BLaER1 treated with 17β-estradiol and CSF1 and Interleukin-3, amounts not matched to agents 10 nM and 100 nM (cell line): Measurements from ENCODE around the gene SORL1.

ENCODE experiments used
- H3K27ac ChIP-seq, 11 experiments: shearing (Covaris generic); formaldehyde crosslinking; 2 replicates each; pipeline ENCODE4 v1.8.1; 2022
- H3K27me3 ChIP-seq, 11 experiments: shearing (Covaris generic); formaldehyde crosslinking; 2 replicates each; pipeline ENCODE4 v1.8.1; 2022
- H3K36me3 ChIP-seq, 11 experiments: shearing (Covaris generic); formaldehyde crosslinking; 2 replicates each; pipeline ENCODE4 v1.8.1; 2022
- H3K4me1 ChIP-seq, 10 experiments: shearing (Covaris generic); formaldehyde crosslinking; 2 replicates each; pipeline ENCODE4 v1.8.1; 2022
- H3K4me2 ChIP-seq, 11 experiments: shearing (Covaris generic); formaldehyde crosslinking; 2 replicates each; pipeline ENCODE4 v1.8.1; 2022
- H3K4me3 ChIP-seq, 10 experiments: shearing (Covaris generic); formaldehyde crosslinking; 2 replicates each; pipeline ENCODE4 v1.8.1; 2022
- H3K9ac ChIP-seq, 11 experiments: shearing (Covaris generic); formaldehyde crosslinking; 2 replicates each; pipeline ENCODE4 v1.8.1; 2022
- H3K9me3 ChIP-seq, 11 experiments: shearing (Covaris generic); formaldehyde crosslinking; replicated peaks in 1 of 11; 2 replicates each; pipeline ENCODE4 v1.8.1; 2022
- H4K20me1 ChIP-seq, 11 experiments: shearing (Covaris generic); formaldehyde crosslinking; 2 replicates each; pipeline ENCODE4 v1.8.1; 2022
- Cebpa-rat ChIP-seq, 11 experiments: shearing (Covaris generic); IDR thresholded peaks; 2 replicates each; pipeline ENCODE4 v1.8.1; 2022

Gene SORL1

DNA sequence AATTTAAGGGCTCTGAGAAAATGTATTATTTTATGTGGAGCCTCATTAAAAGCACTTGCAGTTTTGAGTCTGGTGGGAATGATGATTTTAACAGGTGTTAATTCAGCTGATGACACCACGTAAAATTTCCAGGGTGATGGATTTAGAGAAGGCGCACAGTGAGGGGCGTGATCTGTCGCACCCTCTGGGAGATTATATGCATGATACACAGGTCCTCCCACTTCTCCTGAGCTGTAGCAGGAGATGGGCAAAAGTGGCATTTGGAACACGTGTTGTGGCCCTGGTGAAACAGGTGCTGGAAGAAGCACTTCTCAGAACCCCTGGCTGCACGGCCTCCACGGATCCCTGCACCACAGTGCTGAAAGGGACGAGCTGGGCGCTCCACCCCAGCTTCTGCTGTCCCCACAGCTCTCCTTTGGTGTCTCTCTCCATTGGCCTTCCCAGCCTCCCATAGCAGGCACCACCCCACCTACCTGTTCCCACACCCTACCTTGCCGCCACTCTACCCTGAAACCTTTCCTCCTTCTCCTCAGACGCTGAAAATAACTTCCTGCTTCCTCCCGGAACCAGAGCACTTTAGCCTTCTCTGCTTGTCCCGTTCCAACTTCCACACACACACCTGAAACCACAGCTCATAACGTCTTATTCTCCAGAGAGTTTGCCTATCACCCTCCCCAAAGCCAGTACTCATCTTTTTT lies 6.9 kb upstream of the SORL1 start:
- H3K4me2 ChIP-seq: peak overlapping the region; percentile 32 to 100 (median 74)
- no peaks in the 10 kb centered on the region for H3K36me3 ChIP-seq
- no peak for TF ChIP-seq Cebpa-rat (IDR thresholded peaks at IDR 0.05)
- peak overlapping the region in 3 of 11 experiments; percentile 8 to 43 (median 21); a peak in 3 of 22 replicates for H3K27ac ChIP-seq
- H4K20me1 ChIP-seq: no peaks in the 10 kb centered on the region
- peaks cover 32 to 63% (median 53%) of the 10 kb centered on the region in 10 experiments for H3K4me1 ChIP-seq
- H3K9me3 ChIP-seq: peaks cover 0 to 8% (median 0%) of the 10 kb centered on the region in 11 experiments; a peak in 4 of 22 replicates
- no peak overlapping the region for H3K4me3 ChIP-seq
- H3K9ac ChIP-seq: peak overlapping the region in 3 of 11 experiments; percentile 4 to 34 (median 11); a peak in 1 of 22 replicates
- H3K27me3 ChIP-seq: peaks cover 0 to 5% (median 0%) of the 10 kb centered on the region in 11 experiments; a peak in 1 of 22 replicates

DNA sequence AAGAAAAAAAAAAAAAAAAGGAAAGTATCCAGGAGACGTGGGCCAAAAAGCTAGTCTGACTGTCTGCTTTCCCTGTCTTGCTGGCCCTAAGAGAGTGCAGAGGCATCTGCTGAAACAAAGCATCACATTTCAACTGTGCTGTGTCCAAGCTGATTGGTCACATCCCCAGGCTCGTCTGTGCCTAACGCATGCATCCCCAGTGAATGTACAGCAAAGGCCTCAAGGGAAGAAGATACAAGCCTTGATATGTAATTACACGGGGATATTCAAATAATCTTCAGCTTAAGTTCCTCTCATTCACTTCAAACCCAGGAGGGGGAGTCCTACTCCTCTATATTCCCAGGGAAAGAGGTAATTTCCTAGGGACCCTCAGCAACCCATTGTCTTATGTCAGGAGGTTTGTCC lies 5.4 kb upstream of the SORL1 start:
- no peak overlapping the region for H3K4me3 ChIP-seq
- TF ChIP-seq Cebpa-rat (IDR thresholded peaks at IDR 0.05): no peak
- no peaks in the 10 kb centered on the region for H3K36me3 ChIP-seq
- H3K9me3 ChIP-seq: peaks cover 0 to 8% (median 0%) of the 10 kb centered on the region in 11 experiments; a peak in 4 of 22 replicates
- H3K4me2 ChIP-seq: peak overlapping the region; percentile 3 to 100 (median 74); a peak in 21 of 22 replicates
- peaks cover 39 to 78% (median 66%) of the 10 kb centered on the region in 10 experiments for H3K4me1 ChIP-seq
- H3K9ac ChIP-seq: peak overlapping the region in 2 of 11 experiments; percentile 1 to 5; a peak in 1 of 22 replicates
- H3K27me3 ChIP-seq: peaks cover 12 to 20% (median 14%) of the 10 kb centered on the region in 11 experiments
- no peaks in the 10 kb centered on the region for H4K20me1 ChIP-seq
- H3K27ac ChIP-seq: peak overlapping the region in 4 of 11 experiments; percentile 1 to 43 (median 18); a peak in 4 of 22 replicates

DNA sequence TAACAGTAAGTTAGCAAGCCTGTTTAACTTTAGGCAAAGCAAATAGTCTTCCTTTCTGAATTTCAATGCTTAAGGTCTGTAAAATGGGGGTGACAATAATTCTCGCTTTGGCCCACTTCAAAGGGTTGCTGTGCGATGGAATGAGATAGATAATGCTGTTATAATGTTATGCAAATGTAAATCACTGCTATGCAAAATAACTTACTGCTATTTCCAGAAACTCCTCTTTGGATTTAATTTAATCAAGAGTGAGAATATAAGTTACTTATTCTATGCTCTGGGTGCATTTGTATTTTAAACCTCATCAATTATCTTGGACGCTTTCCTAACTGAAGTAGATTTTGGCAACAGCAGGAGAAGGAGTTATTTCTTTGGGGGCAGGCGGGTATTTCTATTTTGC lies 4.1 kb upstream of the SORL1 start:
- no peaks in the 10 kb centered on the region for H4K20me1 ChIP-seq
- peak overlapping the region in 4 of 11 experiments; percentile 6 to 52 (median 32); a peak in 7 of 22 replicates for H3K27ac ChIP-seq
- no peak overlapping the region for H3K9ac ChIP-seq
- no peaks in the 10 kb centered on the region for H3K36me3 ChIP-seq
- H3K4me3 ChIP-seq: no peak overlapping the region
- peaks cover 48 to 88% (median 73%) of the 10 kb centered on the region in 10 experiments for H3K4me1 ChIP-seq
- H3K27me3 ChIP-seq: peaks cover 24 to 33% (median 26%) of the 10 kb centered on the region in 11 experiments
- H3K9me3 ChIP-seq: peaks cover 0 to 8% (median 0%) of the 10 kb centered on the region in 11 experiments; a peak in 4 of 22 replicates
- peak overlapping the region in 9 of 11 experiments; percentile 30 to 100 (median 80); a peak in 17 of 22 replicates for H3K4me2 ChIP-seq
- TF ChIP-seq Cebpa-rat (IDR thresholded peaks at IDR 0.05): no peak

DNA sequence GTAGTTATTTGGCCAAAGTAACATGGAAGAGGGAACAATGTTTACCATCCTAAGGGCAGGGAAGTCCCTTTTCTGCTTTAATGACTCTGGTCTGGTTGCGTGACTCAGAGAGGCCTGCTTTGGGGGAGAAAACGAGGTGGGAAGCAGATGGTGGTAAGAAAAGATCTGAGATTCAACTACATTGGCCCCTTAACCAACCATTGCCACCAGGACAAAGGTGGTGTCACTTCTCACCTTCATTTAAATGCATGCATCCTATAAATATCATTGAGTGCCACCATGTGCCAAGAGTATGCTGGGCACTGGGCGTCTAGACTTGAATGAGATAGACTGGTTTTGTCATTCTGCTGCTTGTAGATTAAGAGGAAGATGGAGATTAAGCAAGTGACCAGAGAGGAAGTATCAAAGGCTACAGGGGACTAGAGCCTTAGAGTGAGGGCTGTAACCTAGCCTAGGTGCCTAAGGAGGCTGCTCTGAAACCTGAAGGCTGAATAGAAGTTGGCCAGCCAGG lies 3.6 kb upstream of the SORL1 start:
- no peak overlapping the region for H3K4me3 ChIP-seq
- peak overlapping the region in 10 of 11 experiments; percentile 5 to 100 (median 52); a peak in 19 of 22 replicates for H3K4me2 ChIP-seq
- peak overlapping the region in 5 of 11 experiments; percentile 6 to 52 (median 19); a peak in 7 of 22 replicates for H3K27ac ChIP-seq

DNA sequence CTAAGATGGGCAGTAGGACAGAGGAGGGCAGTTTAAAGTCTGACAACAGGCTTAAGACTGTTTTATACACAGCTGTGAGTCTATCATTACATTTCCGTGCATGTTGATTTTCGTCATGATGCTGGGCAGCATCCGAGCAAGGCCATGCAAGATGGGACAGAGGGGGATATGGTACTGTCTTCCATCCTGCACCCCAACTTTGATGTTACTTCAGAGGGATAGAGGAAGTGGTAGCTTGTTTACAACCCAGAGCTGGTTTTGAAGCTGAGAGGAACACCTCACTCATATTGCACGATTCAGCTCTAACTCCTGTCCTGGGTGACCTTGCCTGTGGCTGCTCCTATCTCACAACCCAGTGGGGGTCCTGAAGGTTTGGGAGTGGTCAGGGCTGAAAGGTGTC lies 3.0 kb upstream of the SORL1 start:
- Histone ChIP-seq H3K4me3 (no peak overlapping the region), H3K9me3 (peaks cover 0 to 8% (median 0%) of the 10 kb centered on the region in 11 experiments; a peak in 4 of 22 replicates), H3K27me3 (peaks cover 35 to 44% (median 37%) of the 10 kb centered on the region in 11 experiments), H3K36me3 (no peaks in the 10 kb centered on the region), H3K4me2 (peak overlapping the region in 9 of 11 experiments; percentile 30 to 100 (median 53); a peak in 17 of 22 replicates), H3K27ac (peak overlapping the region in 4 of 11 experiments; percentile 6 to 52 (median 32); a peak in 7 of 22 replicates), H3K9ac (no peak overlapping the region), H3K4me1 (peaks cover 50 to 91% (median 74%) of the 10 kb centered on the region in 10 experiments), H4K20me1 (no peaks in the 10 kb centered on the region)
- TF ChIP-seq Cebpa-rat (IDR thresholded peaks at IDR 0.05): no peak

More for the DNA sequence above, 3.6 kb upstream of the SORL1 start:
- H3K36me3 ChIP-seq: no peaks in the 10 kb centered on the region
- peaks cover 0 to 8% (median 0%) of the 10 kb centered on the region in 11 experiments; a peak in 4 of 22 replicates for H3K9me3 ChIP-seq
- H3K4me1 ChIP-seq: peaks cover 50 to 92% (median 74%) of the 10 kb centered on the region in 10 experiments
- no peaks in the 10 kb centered on the region for H4K20me1 ChIP-seq
- peaks cover 29 to 37% (median 31%) of the 10 kb centered on the region in 11 experiments for H3K27me3 ChIP-seq
- no peak overlapping the region for H3K9ac ChIP-seq
- TF ChIP-seq Cebpa-rat (IDR thresholded peaks at IDR 0.05): no peak

DNA sequence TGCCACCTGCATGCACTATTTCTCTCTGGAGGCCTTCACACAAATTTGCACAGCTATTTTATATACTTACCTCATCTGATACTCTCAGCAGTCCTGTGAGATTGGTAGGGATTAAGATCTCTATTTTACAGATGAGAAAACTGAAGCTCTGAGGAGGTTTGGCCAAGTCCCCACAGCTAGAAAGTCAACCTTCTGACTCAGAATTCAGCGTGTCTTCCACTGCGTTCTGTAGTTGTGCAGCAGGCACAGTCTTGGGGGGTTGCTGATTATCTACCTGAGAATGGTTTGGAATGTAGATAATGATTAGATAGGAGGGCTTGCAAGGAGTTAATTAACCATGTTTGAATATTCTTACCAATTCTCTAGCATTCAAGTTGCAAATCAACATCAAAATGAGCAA lies 2.5 kb upstream of the SORL1 start:
- no peak overlapping the region for H3K27ac ChIP-seq
- TF ChIP-seq Cebpa-rat (IDR thresholded peaks at IDR 0.05): no peak
- no peak overlapping the region for H3K4me3 ChIP-seq
- peaks cover 37 to 49% (median 41%) of the 10 kb centered on the region in 11 experiments for H3K27me3 ChIP-seq
- H3K36me3 ChIP-seq: no peaks in the 10 kb centered on the region
- peaks cover 46 to 88% (median 72%) of the 10 kb centered on the region in 10 experiments for H3K4me1 ChIP-seq
- H3K9ac ChIP-seq: no peak overlapping the region
- peak overlapping the region in 7 of 11 experiments; percentile 30 to 100 (median 98); a peak in 10 of 22 replicates for H3K4me2 ChIP-seq
- H3K9me3 ChIP-seq: peaks cover 0 to 8% (median 0%) of the 10 kb centered on the region in 11 experiments; a peak in 4 of 22 replicates
- H4K20me1 ChIP-seq: no peaks in the 10 kb centered on the region

DNA sequence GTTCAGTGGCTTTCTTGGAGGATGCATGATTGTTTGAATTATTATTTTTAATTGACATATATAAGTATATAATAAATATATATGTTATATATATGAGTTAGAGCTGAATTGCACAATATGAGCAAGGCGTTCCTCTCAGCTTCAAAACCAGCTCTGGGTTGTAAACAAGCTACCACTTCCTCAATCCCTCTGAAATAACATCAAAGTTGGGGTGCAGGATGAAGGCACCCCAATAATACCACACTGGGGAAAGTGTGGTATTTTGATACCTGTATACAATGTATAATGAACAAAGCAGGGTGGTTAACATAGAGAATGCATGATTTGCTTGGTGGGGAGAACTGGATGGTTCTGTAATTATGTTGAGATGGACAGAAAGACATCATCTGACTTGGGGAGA lies 1.7 kb upstream of the SORL1 start:
- Histone ChIP-seq H3K9me3 (peaks cover 0 to 8% (median 0%) of the 10 kb centered on the region in 11 experiments; a peak in 4 of 22 replicates), H3K4me1 (peaks cover 38 to 81% (median 66%) of the 10 kb centered on the region in 10 experiments), H3K9ac (no peak overlapping the region), H3K27ac (no peak overlapping the region), H3K4me2 (peak overlapping the region in 6 of 11 experiments; percentile 11 to 100 (median 98); a peak in 10 of 22 replicates), H4K20me1 (no peaks in the 10 kb centered on the region), H3K4me3 (no peak overlapping the region), H3K27me3 (peaks cover 37 to 49% (median 42%) of the 10 kb centered on the region in 11 experiments), H3K36me3 (no peaks in the 10 kb centered on the region)
- peak in 2 of 11 experiments; percentile 36 to 43; a peak in 2 of 22 replicates for TF ChIP-seq Cebpa-rat (IDR thresholded peaks at IDR 0.05)

DNA sequence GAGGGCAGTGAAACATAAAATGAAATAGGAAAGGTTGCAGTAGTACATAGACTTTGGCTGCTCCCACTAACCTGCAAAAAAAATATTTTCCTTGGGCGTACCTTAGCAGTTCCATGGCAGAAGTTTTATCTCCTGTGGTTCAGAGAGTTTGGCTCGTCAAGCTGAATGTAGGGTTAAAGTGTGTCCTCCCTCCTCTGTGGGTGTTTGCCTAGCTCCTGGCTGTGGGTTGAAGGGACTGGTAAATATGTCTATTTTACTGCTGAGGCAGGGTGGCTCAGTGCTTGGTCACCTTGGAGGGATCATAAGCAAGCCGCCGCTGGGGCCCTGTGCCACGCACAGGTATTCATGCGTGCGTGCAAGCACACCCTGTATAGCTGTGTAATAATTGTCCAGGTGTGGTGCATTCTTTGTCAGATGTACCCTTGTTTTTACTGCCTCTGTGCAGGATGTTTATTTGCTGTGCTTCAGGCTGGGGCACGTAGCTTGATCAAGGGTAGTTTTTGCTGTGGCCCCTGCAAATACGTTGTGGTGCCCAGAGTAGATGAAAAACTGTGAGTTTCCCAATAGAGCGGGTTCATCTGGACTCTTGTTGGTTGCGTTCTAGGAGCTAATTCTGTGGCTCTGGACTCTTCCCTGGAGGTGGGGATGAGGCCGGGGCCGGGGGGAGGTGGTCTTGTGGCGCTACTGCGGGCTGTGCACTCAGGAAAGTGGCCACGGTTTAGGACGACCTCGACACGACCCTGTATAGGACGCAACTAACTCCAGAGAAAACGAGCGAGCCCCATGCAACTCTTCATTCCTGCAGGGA lies 732 bp upstream of the SORL1 start:
- Histone ChIP-seq H3K4me3 (peak overlapping the region; percentile 63 to 82 (median 75)), H3K9ac (peak overlapping the region; percentile 62 to 78 (median 76)), H3K36me3 (no peaks in the 10 kb centered on the region), H3K27ac (peak overlapping the region in 9 of 11 experiments; percentile 43 to 73 (median 54); a peak in 17 of 22 replicates), H3K27me3 (peaks cover 37 to 49% (median 42%) of the 10 kb centered on the region in 11 experiments), H3K4me2 (peak overlapping the region; percentile 92 to 100 (median 99)), H3K4me1 (peaks cover 28 to 74% (median 57%) of the 10 kb centered on the region in 10 experiments), H4K20me1 (no peaks in the 10 kb centered on the region), H3K9me3 (peaks cover 0 to 8% (median 0%) of the 10 kb centered on the region in 11 experiments; a peak in 4 of 22 replicates)
- no peak for TF ChIP-seq Cebpa-rat (IDR thresholded peaks at IDR 0.05)
